Measurements from ENCODE around the gene R3HDM2. TPM values are rescaled to one million over a fixed set of nuclear protein-coding genes. Genes with fewer than 3 reads are reported as not detected.

The R3HDM2 gene
- total and polyA plus RNA-seq, 2 experiments from 2014 or later, result 13.4 to 28.7 TPM

Small RNA genes lying within 50 kb of the gene (small RNA-seq; reads per million reads assigned to genes)
- not detected for gene RNU6-879P

Other genes starting within 250 kb of the R3HDM2 start
- 0.52 and 1.1 TPM in 2 replicates for gene NXPH4, start 214.2 kb downstream of the R3HDM2 start, total RNA-seq
- gene NXPH4, start 214.2 kb downstream of the R3HDM2 start, polyA plus RNA-seq, result 2.7 and 3.3 TPM in 2 replicates
- 168 and 193 TPM in 2 replicates for gene SHMT2, start 201.3 kb downstream of the R3HDM2 start, total RNA-seq
- gene SHMT2, start 201.3 kb downstream of the R3HDM2 start, polyA plus RNA-seq, result 85.3 and 126 TPM in 2 replicates
- 0.23 and 1.1 TPM in 2 replicates for gene STAC3, start 179.9 kb downstream of the R3HDM2 start, total RNA-seq
- gene STAC3, start 179.9 kb downstream of the R3HDM2 start, polyA plus RNA-seq, result 0.49 and 0.83 TPM in 2 replicates
- gene INHBC, start 3.7 kb upstream of the R3HDM2 start, total RNA-seq, result 1.3 and 1.8 TPM in 2 replicates
- 1.5 and 3.4 TPM in 2 replicates for gene INHBC, start 3.7 kb upstream of the R3HDM2 start, polyA plus RNA-seq
- 44.2 and 45.9 TPM in 2 replicates for gene INHBE, start 24.3 kb upstream of the R3HDM2 start, total RNA-seq
- 6.1 and 15.1 TPM in 2 replicates for gene INHBE, start 24.3 kb upstream of the R3HDM2 start, polyA plus RNA-seq
- gene GLI1, start 28.7 kb upstream of the R3HDM2 start, total RNA-seq, result 5.9 and 7.6 TPM in 2 replicates
- 5.1 and 6.0 TPM in 2 replicates for gene GLI1, start 28.7 kb upstream of the R3HDM2 start, polyA plus RNA-seq
- gene ARHGAP9, start 48.8 kb upstream of the R3HDM2 start, total RNA-seq, result 0.44 and 2.0 TPM in 2 replicates
- gene ARHGAP9, start 48.8 kb upstream of the R3HDM2 start, polyA plus RNA-seq, result 2.2 and 3.6 TPM in 2 replicates
- 117 and 124 TPM in 2 replicates for gene MARS1, start 57.0 kb upstream of the R3HDM2 start, total RNA-seq
- gene MARS1, start 57.0 kb upstream of the R3HDM2 start, polyA plus RNA-seq, result 147 and 158 TPM in 2 replicates
- gene DDIT3, start 89.5 kb upstream of the R3HDM2 start, total RNA-seq, result 92.7 and 105 TPM in 2 replicates
- 133 and 145 TPM in 2 replicates for gene DDIT3, start 89.5 kb upstream of the R3HDM2 start, polyA plus RNA-seq
- 6.6 and 7.0 TPM in 2 replicates for gene MBD6, start 91.8 kb upstream of the R3HDM2 start, total RNA-seq
- gene MBD6, start 91.8 kb upstream of the R3HDM2 start, polyA plus RNA-seq, result 35.2 and 39.8 TPM in 2 replicates
- gene DCTN2, start 116.1 kb upstream of the R3HDM2 start, total RNA-seq, result 122 and 124 TPM in 2 replicates
- 110 and 112 TPM in 2 replicates for gene DCTN2, start 116.1 kb upstream of the R3HDM2 start, polyA plus RNA-seq
- gene KIF5A, start 119.0 kb upstream of the R3HDM2 start, total RNA-seq, result 0.03 and 0.16 TPM in 2 replicates
- gene KIF5A, start 119.0 kb upstream of the R3HDM2 start, polyA plus RNA-seq, result 0.18 TPM in 2 replicates
- gene PIP4K2C, start 160.1 kb upstream of the R3HDM2 start, total RNA-seq, result 30.0 and 41.6 TPM in 2 replicates
- gene PIP4K2C, start 160.1 kb upstream of the R3HDM2 start, polyA plus RNA-seq, result 32.3 and 34.2 TPM in 2 replicates
- gene DTX3, start 173.8 kb upstream of the R3HDM2 start, total RNA-seq, result 17.7 and 19.9 TPM in 2 replicates
- gene DTX3, start 173.8 kb upstream of the R3HDM2 start, polyA plus RNA-seq, result 31.2 and 42.9 TPM in 2 replicates
- 9.0 and 12.6 TPM in 2 replicates for gene ARHGEF25, start 180.4 kb upstream of the R3HDM2 start, total RNA-seq
- gene ARHGEF25, start 180.4 kb upstream of the R3HDM2 start, polyA plus RNA-seq, result 0.29 and 1.3 TPM in 2 replicates
- 0.24 and 0.97 TPM in 2 replicates for gene B4GALNT1, start 202.2 kb upstream of the R3HDM2 start, total RNA-seq
- 0.97 and 1.2 TPM in 2 replicates for gene B4GALNT1, start 202.2 kb upstream of the R3HDM2 start, polyA plus RNA-seq